ENCODE results near the gene ST3GAL5. TPM values are rescaled to one million over a fixed set of nuclear protein-coding genes. Genes with fewer than 3 reads are reported as not detected.
A peak's percentile ranks its signal among the peaks of the same experiment; 100 is the strongest.

Gene ST3GAL5
- total and polyA plus RNA-seq, 2 experiments from 2014 or later, result 3.2 to 7.9 TPM

DNA sequence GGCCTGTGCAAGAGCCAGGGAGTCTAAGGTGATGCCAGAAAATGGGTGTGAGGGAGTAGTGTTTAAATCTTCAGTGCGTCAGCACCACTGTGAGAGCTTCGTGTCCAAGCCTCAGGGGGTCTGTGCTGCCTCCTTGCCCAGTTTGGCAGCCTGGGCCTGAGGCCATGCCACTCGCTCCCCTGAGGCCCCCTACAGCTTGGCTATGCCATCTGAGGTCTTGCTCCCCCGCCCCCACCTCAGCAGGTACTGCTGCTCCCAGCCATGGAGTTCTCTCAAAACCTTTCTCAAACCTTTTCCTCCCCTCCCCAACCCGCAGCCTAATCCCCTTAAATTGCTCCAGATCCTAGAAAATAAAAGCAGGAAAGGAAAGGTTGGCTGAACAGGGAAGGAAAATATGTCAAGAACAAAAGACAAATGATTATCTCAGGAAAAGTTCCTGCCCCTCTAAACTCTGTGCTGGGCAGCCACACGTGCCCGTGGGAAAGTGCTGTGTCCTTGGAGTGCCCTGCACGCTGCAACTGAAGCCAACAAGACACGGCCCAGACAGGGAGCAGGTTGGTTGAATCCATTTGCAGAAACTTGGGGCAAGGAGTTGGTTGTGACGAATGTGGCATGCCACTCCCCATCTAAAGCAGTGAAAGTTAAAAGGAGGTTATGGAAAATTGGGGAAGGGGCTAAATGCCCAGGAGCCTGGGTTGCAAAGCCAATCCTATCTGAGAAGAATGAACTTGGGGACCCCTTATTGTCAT lies 73.8 kb downstream of the ST3GAL5 start:
- Mint-ChIP-seq H3K9me3 (no peaks in the 10 kb centered on the region), H3K4me1 (peaks cover 16% of the 10 kb centered on the region), H3K36me3 (ENCODE audit: low read depth) (no peaks in the 10 kb centered on the region), H3K27ac (no peak overlapping the region), H3K27me3 (ENCODE audit: insufficient read depth, low read depth, poor library complexity) (peaks cover 4% of the 10 kb centered on the region), H3K4me3 (no peak overlapping the region)
- TF ChIP-seq, protein P1, sequence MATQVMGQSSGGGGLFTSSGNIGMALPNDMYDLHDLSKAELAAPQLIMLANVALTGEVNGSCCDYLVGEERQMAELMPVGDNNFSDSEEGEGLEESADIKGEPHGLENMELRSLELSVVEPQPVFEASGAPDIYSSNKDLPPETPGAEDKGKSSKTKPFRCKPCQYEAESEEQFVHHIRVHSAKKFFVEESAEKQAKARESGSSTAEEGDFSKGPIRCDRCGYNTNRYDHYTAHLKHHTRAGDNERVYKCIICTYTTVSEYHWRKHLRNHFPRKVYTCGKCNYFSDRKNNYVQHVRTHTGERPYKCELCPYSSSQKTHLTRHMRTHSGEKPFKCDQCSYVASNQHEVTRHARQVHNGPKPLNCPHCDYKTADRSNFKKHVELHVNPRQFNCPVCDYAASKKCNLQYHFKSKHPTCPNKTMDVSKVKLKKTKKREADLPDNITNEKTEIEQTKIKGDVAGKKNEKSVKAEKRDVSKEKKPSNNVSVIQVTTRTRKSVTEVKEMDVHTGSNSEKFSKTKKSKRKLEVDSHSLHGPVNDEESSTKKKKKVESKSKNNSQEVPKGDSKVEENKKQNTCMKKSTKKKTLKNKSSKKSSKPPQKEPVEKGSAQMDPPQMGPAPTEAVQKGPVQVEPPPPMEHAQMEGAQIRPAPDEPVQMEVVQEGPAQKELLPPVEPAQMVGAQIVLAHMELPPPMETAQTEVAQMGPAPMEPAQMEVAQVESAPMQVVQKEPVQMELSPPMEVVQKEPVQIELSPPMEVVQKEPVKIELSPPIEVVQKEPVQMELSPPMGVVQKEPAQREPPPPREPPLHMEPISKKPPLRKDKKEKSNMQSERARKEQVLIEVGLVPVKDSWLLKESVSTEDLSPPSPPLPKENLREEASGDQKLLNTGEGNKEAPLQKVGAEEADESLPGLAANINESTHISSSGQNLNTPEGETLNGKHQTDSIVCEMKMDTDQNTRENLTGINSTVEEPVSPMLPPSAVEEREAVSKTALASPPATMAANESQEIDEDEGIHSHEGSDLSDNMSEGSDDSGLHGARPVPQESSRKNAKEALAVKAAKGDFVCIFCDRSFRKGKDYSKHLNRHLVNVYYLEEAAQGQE (IDR thresholded peaks at IDR 0.05; ENCODE audit: unreplicated experiment), result no peak
- TF ChIP-seq NANOG (IDR thresholded peaks at IDR 0.05; ENCODE audit: borderline replicate concordance), result no peak
- Histone ChIP-seq H3K4me2 (no peak overlapping the region), H3K27ac (ENCODE audit: low read depth) (no peak overlapping the region), H3K79me2 (replicated peaks; ENCODE audit: insufficient read depth) (no peaks in the 10 kb centered on the region), H3K27me3 (ENCODE audit: insufficient read depth) (no peaks in the 10 kb centered on the region), H4K20me1 (replicated peaks; ENCODE audit: insufficient read depth) (no peaks in the 10 kb centered on the region), H3K36me3 (ENCODE audit: insufficient read depth) (no peaks in the 10 kb centered on the region), H3K9me2 (ENCODE audit: insufficient read depth) (no peaks in the 10 kb centered on the region), H3F3A (replicated peaks; ENCODE audit: low read depth) (no peaks in the 10 kb centered on the region), H2AFZ (no peak overlapping the region), H3K4me1 (ENCODE audit: insufficient read depth) (peaks cover 3% of the 10 kb centered on the region; the same call in 1 of the 2 replicates), H3K4me3 (no peak overlapping the region)
- ATAC-seq (no peak), DNase-seq (ENCODE audit: low spot score) (no peak)

DNA sequence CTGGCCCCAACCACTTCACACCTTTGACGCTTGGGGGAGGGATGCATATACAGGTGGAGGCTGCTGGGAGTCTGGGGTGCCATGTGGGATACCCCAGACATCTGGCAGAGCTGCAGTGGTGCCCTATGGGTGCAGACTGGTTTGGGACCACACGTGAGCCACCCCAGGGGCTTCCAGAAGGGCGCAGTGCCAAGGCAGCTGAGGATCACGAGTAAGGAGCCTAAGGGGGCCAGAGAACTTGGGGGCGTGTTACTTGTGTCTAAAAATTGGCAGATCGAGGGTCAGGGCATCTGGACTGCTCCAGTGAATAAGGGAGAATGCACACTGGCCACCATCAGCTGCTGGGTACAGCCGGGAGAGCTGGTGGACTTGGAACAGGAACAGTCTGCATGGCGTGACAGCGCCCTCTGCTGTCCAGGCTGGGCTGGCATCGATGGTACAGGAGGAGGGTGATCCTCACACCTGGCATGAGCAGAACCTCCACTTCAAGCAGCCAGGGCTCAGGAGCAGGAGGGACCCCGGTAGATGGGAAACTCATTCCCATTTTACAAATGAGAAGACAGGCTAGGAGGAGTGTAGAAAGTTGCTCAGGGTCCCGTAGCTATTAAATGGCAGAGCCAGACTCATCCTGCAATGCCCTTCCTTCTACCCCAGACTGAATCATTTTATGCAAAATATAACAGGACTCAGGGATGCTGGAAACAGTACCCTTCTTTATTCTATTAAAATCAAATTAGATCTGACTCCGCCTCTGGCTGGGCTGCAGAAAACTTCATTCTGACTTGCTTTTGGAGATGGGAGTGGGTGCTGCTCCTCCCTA lies 74.6 kb downstream of the ST3GAL5 start:
- DNase-seq (ENCODE audit: low spot score) (peak; percentile 90), ATAC-seq (peak; percentile 96)
- peaks cover 4% of the 10 kb centered on the region for H3K27me3 Mint-ChIP-seq (ENCODE audit: insufficient read depth, low read depth, poor library complexity)
- Histone ChIP-seq H3F3A (replicated peaks; ENCODE audit: low read depth) (no peaks in the 10 kb centered on the region), H3K9me2 (ENCODE audit: insufficient read depth) (no peaks in the 10 kb centered on the region), H3K79me2 (replicated peaks; ENCODE audit: insufficient read depth) (no peaks in the 10 kb centered on the region), H3K27ac (ENCODE audit: low read depth) (no peak overlapping the region), H4K20me1 (replicated peaks; ENCODE audit: insufficient read depth) (no peaks in the 10 kb centered on the region), H3K4me1 (ENCODE audit: insufficient read depth) (peaks cover 3% of the 10 kb centered on the region; the same call in 1 of the 2 replicates), H3K36me3 (ENCODE audit: insufficient read depth) (no peaks in the 10 kb centered on the region), H2AFZ (no peak overlapping the region; the same call in 1 of the 2 replicates), H3K27me3 (ENCODE audit: insufficient read depth) (no peaks in the 10 kb centered on the region), H3K4me3 (no peak overlapping the region), H3K4me2 (no peak overlapping the region)
- H3K9me3 Mint-ChIP-seq, result no peaks in the 10 kb centered on the region
- no peak overlapping the region for H3K4me3 Mint-ChIP-seq
- H3K36me3 Mint-ChIP-seq (ENCODE audit: low read depth), result no peaks in the 10 kb centered on the region
- no peak overlapping the region for H3K27ac Mint-ChIP-seq
- TF ChIP-seq, protein P2, sequence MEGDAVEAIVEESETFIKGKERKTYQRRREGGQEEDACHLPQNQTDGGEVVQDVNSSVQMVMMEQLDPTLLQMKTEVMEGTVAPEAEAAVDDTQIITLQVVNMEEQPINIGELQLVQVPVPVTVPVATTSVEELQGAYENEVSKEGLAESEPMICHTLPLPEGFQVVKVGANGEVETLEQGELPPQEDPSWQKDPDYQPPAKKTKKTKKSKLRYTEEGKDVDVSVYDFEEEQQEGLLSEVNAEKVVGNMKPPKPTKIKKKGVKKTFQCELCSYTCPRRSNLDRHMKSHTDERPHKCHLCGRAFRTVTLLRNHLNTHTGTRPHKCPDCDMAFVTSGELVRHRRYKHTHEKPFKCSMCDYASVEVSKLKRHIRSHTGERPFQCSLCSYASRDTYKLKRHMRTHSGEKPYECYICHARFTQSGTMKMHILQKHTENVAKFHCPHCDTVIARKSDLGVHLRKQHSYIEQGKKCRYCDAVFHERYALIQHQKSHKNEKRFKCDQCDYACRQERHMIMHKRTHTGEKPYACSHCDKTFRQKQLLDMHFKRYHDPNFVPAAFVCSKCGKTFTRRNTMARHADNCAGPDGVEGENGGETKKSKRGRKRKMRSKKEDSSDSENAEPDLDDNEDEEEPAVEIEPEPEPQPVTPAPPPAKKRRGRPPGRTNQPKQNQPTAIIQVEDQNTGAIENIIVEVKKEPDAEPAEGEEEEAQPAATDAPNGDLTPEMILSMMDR (conservative IDR thresholded peaks at IDR 0.05; ENCODE audit: low read depth in 2 of 2), result peak; percentile 90 to 99
- no peak for TF ChIP-seq CREB1 (CRISPR knock-in tag; IDR thresholded peaks at IDR 0.05; ENCODE audit: low read depth)
- peaks cover 16% of the 10 kb centered on the region for H3K4me1 Mint-ChIP-seq

Measured in GM23338 (cell line).